H9 (cell line): Measurements from ENCODE around the gene ANXA1. TPM values are rescaled to one million over a fixed set of nuclear protein-coding genes. Genes with fewer than 3 reads are reported as not detected.

Source experiments
- DNase-seq: peaks from one replicate; pipeline ENCODE4 v3.0.0-alpha.2; 2017
- H2AFZ ChIP-seq: one replicate; pipeline ENCODE4 v1.6.1; 2013; ENCODE audit warnings: mild to moderate bottlenecking, low read length, control low read depth, moderate library complexity
- H2AK5ac ChIP-seq: 2 replicates; pipeline ENCODE4 v1.6.1; 2013; ENCODE audit warnings: low read length, control low read depth, mixed read lengths; ENCODE audit not compliant: insufficient read length
- H2BK120ac ChIP-seq: one replicate; pipeline ENCODE4 v1.6.1; 2013; ENCODE audit warnings: low read depth, mild to moderate bottlenecking, low read length, control low read depth, inconsistent platforms; ENCODE audit not compliant: poor library complexity, severe bottlenecking
- H2BK12ac ChIP-seq: 2 replicates; pipeline ENCODE4 v1.6.1; 2013; ENCODE audit warnings: low read length, control low read depth, mixed read lengths, low read depth; ENCODE audit not compliant: insufficient read length
- H2BK15ac ChIP-seq: 2 replicates; pipeline ENCODE4 v1.6.1; 2013; ENCODE audit warnings: low read depth, low read length, control low read depth
- H2BK20ac ChIP-seq: one replicate; pipeline ENCODE4 v1.6.1; 2013; ENCODE audit warnings: low read depth, mild to moderate bottlenecking, low read length, control low read depth, inconsistent platforms; ENCODE audit not compliant: poor library complexity, severe bottlenecking
- H2BK5ac ChIP-seq: 2 replicates; pipeline ENCODE4 v1.6.1; 2013; ENCODE audit warnings: low read length, control low read depth, mixed read lengths; ENCODE audit not compliant: insufficient read length
- H3K14ac ChIP-seq: 2 replicates; pipeline ENCODE4 v1.6.1; 2013; ENCODE audit warnings: low read length, control low read depth; ENCODE audit not compliant: insufficient read depth
- H3K18ac ChIP-seq: 2 replicates; pipeline ENCODE4 v1.6.1; 2013; ENCODE audit warnings: low read depth, mild to moderate bottlenecking, mixed read lengths, low read length, control low read depth; ENCODE audit not compliant: insufficient read length
- H3K23ac ChIP-seq: 2 replicates; pipeline ENCODE4 v1.6.1; 2013; ENCODE audit warnings: low read length, control low read depth, mixed read lengths, low read depth; ENCODE audit not compliant: insufficient read length
- H3K23me2 ChIP-seq: 2 replicates; pipeline ENCODE4 v1.6.1; 2013; ENCODE audit warnings: low read depth, mild to moderate bottlenecking, mixed read lengths, low read length, control low read depth; ENCODE audit not compliant: insufficient read length, poor library complexity, severe bottlenecking
- H3K27ac ChIP-seq: 2 replicates; pipeline ENCODE4 v1.5.1; 2013; ENCODE audit warnings: low read length, control low read depth, mixed read lengths, low read depth; ENCODE audit not compliant: insufficient read length
- H3K27me3 ChIP-seq: 2 replicates; pipeline ENCODE4 v1.6.1; 2013; ENCODE audit warnings: low read length, control low read depth, inconsistent platforms; ENCODE audit not compliant: insufficient read depth
- H3K4ac ChIP-seq: 2 replicates; pipeline ENCODE4 v1.6.1; 2013; ENCODE audit warnings: low read depth, mild to moderate bottlenecking, control low read depth, inconsistent platforms, low read length, moderate library complexity
- H3K4me1 ChIP-seq: 2 replicates; pipeline ENCODE4 v1.6.1; 2013; ENCODE audit warnings: low read length, control low read depth, inconsistent platforms; ENCODE audit not compliant: insufficient read depth
- H3K4me2 ChIP-seq: 2 replicates; pipeline ENCODE4 v1.6.1; 2013; ENCODE audit warnings: low read length, control low read depth, mixed read lengths; ENCODE audit not compliant: insufficient read length, insufficient read depth
- H3K56ac ChIP-seq: 2 replicates; pipeline ENCODE4 v1.6.1; 2013; ENCODE audit warnings: low read depth, mild to moderate bottlenecking, mixed read lengths, low read length, control low read depth; ENCODE audit not compliant: insufficient read length
- H3K79me1 ChIP-seq: 2 replicates; pipeline ENCODE4 v1.6.1; 2013; ENCODE audit warnings: low read depth, mild to moderate bottlenecking, moderate library complexity, low read length, control low read depth, inconsistent platforms; ENCODE audit not compliant: insufficient read depth, poor library complexity, severe bottlenecking
- H3K79me2 ChIP-seq: 2 replicates; pipeline ENCODE4 v1.6.1; 2013; ENCODE audit warnings: low read length, control low read depth, inconsistent platforms; ENCODE audit not compliant: insufficient read depth
- H3K9ac ChIP-seq: 2 replicates; pipeline ENCODE4 v1.6.1; 2013; ENCODE audit warnings: low read length, control low read depth, mixed read lengths; ENCODE audit not compliant: insufficient read length; ENCODE audit errors: extremely low read depth
- H3K9me3 ChIP-seq: one replicate; pipeline ENCODE4 v1.6.1; 2013; ENCODE audit warnings: low read depth, low read length, inconsistent platforms; ENCODE audit not compliant: control insufficient read depth
- H3T11ph ChIP-seq: one replicate; pipeline ENCODE4 v1.6.1; 2013; ENCODE audit warnings: mild to moderate bottlenecking, low read length, control low read depth, inconsistent platforms
- H4K20me1 ChIP-seq: one replicate; pipeline ENCODE4 v1.6.1; 2013; ENCODE audit not compliant: control insufficient read depth, insufficient read length, insufficient read depth
- H4K5ac ChIP-seq: 2 replicates; pipeline ENCODE4 v1.6.1; 2013; ENCODE audit warnings: low read depth, mild to moderate bottlenecking, mixed read lengths, low read length, control low read depth; ENCODE audit not compliant: insufficient read length
- H4K8ac ChIP-seq: replicated peaks from 2 replicates; pipeline ENCODE4 v1.6.1; 2013; ENCODE audit warnings: low read length, control low read depth, mixed read lengths, low read depth; ENCODE audit not compliant: insufficient read length
- H4K91ac ChIP-seq: 2 replicates; pipeline ENCODE4 v1.6.1; 2013; ENCODE audit warnings: low read depth, mild to moderate bottlenecking, moderate library complexity, mixed read lengths, low read length, control low read depth; ENCODE audit not compliant: insufficient read length
- H3K27ac Mint-ChIP-seq, 3 experiments: 2 replicates in 2 of 3; 3 replicates in 1 of 3; pipeline ENCODE4 v1.8.0; 2020 to 2021; ENCODE audit warnings: mixed read lengths in 3 of 3, mild to moderate bottlenecking in 1 of 3, moderate library complexity in 1 of 3
- H3K27me3 Mint-ChIP-seq: 2 replicates; pipeline ENCODE4 v1.8.0; 2021; ENCODE audit warnings: low read depth, mild to moderate bottlenecking, moderate library complexity, mixed read lengths
- H3K36me3 Mint-ChIP-seq, 3 experiments: 2 replicates in 2 of 3; 3 replicates in 1 of 3; pipeline ENCODE4 v1.8.0; 2020 to 2021; ENCODE audit warnings: low read depth in 3 of 3, mixed read lengths in 3 of 3; ENCODE audit not compliant: insufficient read depth in 1 of 3
- H3K4me1 Mint-ChIP-seq, 2 experiments: 2 replicates each; pipeline ENCODE4 v1.8.0; 2020; ENCODE audit warnings: mixed read lengths in 2 of 2
- H3K4me3 Mint-ChIP-seq, 2 experiments: 2 replicates in 1 of 2; 3 replicates in 1 of 2; pipeline ENCODE4 v1.8.0; 2020 to 2021; ENCODE audit warnings: mild to moderate bottlenecking in 2 of 2, mixed read lengths in 2 of 2, moderate library complexity in 1 of 2
- H3K9me3 Mint-ChIP-seq, 2 experiments: 2 replicates in 1 of 2; 3 replicates in 1 of 2; pipeline ENCODE4 v1.8.0; 2020; ENCODE audit warnings: mild to moderate bottlenecking in 2 of 2, mixed read lengths in 2 of 2, moderate library complexity in 1 of 2
- WGBS: extraction: QIAGEN DNeasy Blood & Tissue Kit; methylation state at CpG from one replicate; pipeline ENCODE4 v1.1.7; 2013; ENCODE audit warnings: missing lambda C conversion rate, low lambda C conversion rate, mixed read lengths; ENCODE audit not compliant: insufficient read length; ENCODE audit errors: extremely low coverage; 5-methylcytosine and 5-hydroxymethylcytosine counted together
- total RNA-seq: library from RNA; stranded (reverse); gene quantifications from 2 replicates; pipeline ENCODE4 v1.2.1, GENCODE V29; 2021
- TF ChIP-seq, protein P1 (sequence below): fragments of 200-600 bp; sonication (generic); conservative IDR thresholded peaks from 3 replicates; pipeline ENCODE4 v1.8.0; 2021; ENCODE audit warnings: antibody characterized with exemption, mild to moderate bottlenecking

ANXA1 gene
- total RNA-seq, 1 experiment from 2014 or later = 3.5 TPM

DNA sequence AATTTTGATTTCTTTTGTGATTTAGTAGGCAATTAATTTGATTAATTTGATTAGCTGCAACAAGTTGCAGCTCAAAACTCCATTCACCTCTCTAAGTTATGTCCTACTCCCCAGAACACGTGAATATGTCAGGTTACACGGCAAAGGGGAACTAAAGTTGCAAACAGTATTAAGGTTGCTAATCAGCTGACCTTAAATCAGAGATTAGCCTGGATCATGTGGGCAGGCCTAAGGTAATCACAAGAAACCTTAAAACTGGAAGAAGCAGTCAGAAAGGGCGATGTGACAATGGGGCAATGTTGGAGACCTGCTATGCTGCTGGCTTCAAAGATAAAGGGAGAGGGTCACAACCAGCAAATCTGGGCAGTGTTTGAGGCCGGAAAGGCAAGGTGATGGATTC, 47.3 kb upstream of the ANXA1 start:
- Histone ChIP-seq H3K9me3 (no peaks in the 10 kb centered on the region), H3K4me1 (no peaks in the 10 kb centered on the region), H3K27me3 (no peaks in the 10 kb centered on the region), H4K20me1 (no peaks in the 10 kb centered on the region), H3T11ph (no peak overlapping the region), H4K5ac (no peak overlapping the region), H3K56ac (no peak overlapping the region), H3K79me2 (no peaks in the 10 kb centered on the region), H4K91ac (no peak overlapping the region), H2BK15ac (no peak overlapping the region), H2BK5ac (no peak overlapping the region), H3K4ac (no peak overlapping the region), H3K9ac (no peak overlapping the region), H3K23ac (no peak overlapping the region), H3K23me2 (no peaks in the 10 kb centered on the region), H3K79me1 (no peaks in the 10 kb centered on the region), H4K8ac (no peak overlapping the region), H3K18ac (no peak overlapping the region), H2BK120ac (no peak overlapping the region), H2AFZ (peak overlapping the region; percentile 64), H3K27ac (no peak overlapping the region), H2AK5ac (no peak overlapping the region), H2BK12ac (no peak overlapping the region), H2BK20ac (no peak overlapping the region), H3K4me2 (no peak overlapping the region), H3K14ac (no peak overlapping the region)
- no peaks in the 10 kb centered on the region for H3K27me3 Mint-ChIP-seq
- no CpG with 5 or more reads among the region's 4 CpGs for WGBS
- H3K4me1 Mint-ChIP-seq = no peaks in the 10 kb centered on the region
- TF ChIP-seq, protein P1, sequence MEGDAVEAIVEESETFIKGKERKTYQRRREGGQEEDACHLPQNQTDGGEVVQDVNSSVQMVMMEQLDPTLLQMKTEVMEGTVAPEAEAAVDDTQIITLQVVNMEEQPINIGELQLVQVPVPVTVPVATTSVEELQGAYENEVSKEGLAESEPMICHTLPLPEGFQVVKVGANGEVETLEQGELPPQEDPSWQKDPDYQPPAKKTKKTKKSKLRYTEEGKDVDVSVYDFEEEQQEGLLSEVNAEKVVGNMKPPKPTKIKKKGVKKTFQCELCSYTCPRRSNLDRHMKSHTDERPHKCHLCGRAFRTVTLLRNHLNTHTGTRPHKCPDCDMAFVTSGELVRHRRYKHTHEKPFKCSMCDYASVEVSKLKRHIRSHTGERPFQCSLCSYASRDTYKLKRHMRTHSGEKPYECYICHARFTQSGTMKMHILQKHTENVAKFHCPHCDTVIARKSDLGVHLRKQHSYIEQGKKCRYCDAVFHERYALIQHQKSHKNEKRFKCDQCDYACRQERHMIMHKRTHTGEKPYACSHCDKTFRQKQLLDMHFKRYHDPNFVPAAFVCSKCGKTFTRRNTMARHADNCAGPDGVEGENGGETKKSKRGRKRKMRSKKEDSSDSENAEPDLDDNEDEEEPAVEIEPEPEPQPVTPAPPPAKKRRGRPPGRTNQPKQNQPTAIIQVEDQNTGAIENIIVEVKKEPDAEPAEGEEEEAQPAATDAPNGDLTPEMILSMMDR = no peak
- DNase-seq = no peak
- no peak overlapping the region for H3K27ac Mint-ChIP-seq
- H3K4me3 Mint-ChIP-seq = no peak overlapping the region
- H3K36me3 Mint-ChIP-seq = no peaks in the 10 kb centered on the region
- no peaks in the 10 kb centered on the region for H3K9me3 Mint-ChIP-seq
